Lower lobe of right lung (tissue), 2 donors: ENCODE measurements around the gene TMEM215. TPM values are rescaled to one million over a fixed set of nuclear protein-coding genes. Genes with fewer than 3 reads are reported as not detected.

ENCODE experiments used
- ATAC-seq, 2 donors: fragments of 200-7000 bp; cut with Tn5 transposase; one replicate each; pipeline ENCODE4 v1.9.1; 2020 to 2022; ENCODE audit warnings: mild to moderate bottlenecking in 2 of 2, moderate library complexity in 2 of 2
- DNase-seq: peaks from one replicate; pipeline ENCODE4 v3.0.0-alpha.2; 2020
- H3K27ac ChIP-seq: fragments of 200-600 bp; one replicate; pipeline ENCODE4 v1.8.0; 2022
- H3K27me3 ChIP-seq: fragments of 200-600 bp; one replicate; pipeline ENCODE4 v1.8.0; 2022; ENCODE audit warnings: low read depth
- H3K36me3 ChIP-seq: fragments of 200-600 bp; one replicate; pipeline ENCODE4 v1.8.0; 2022; ENCODE audit warnings: mild to moderate bottlenecking
- H3K4me1 ChIP-seq: fragments of 200-600 bp; one replicate; pipeline ENCODE4 v1.8.0; 2022
- H3K4me3 ChIP-seq: fragments of 200-600 bp; one replicate; pipeline ENCODE4 v1.8.0; 2022; ENCODE audit warnings: mild to moderate bottlenecking
- H3K9me3 ChIP-seq: fragments of 200-600 bp; one replicate; pipeline ENCODE4 v1.8.0; 2022
- CTCF ChIP-seq: fragments of 200-600 bp; IDR thresholded peaks from one replicate; pipeline ENCODE4 v1.8.0; 2022; ENCODE audit warnings: antibody characterized with exemption, mild to moderate bottlenecking
- intact Hi-C: fragments of 100-400 bp; cut with DNase I; formaldehyde crosslinking; loops from one replicate; pipeline ENCODE4 v1.11.0; 2022
- total RNA-seq: library from RNA; stranded (reverse); fragmentation: NEBNext Ultra II Directional; extraction: Animal tissue kit (Norgen Biotek cat#: 25700); gene quantifications from one replicate; pipeline ENCODE4 v1.2.1, GENCODE V29; 2021
- donor health status: DM: no; HTN: yes; CAD: no; lungs with severe emphysema.

TMEM215 gene
- total RNA-seq, 1 donor from 2014 or later, result 0.09 TPM

GRCh38 chr9:32742296-32742695 is 41.0 kb upstream of the TMEM215 start:
- no peak for TF ChIP-seq CTCF
- no peak for DNase-seq
- intact Hi-C loops, result no loop called here
- H3K4me1 ChIP-seq, result no peaks in the 10 kb centered on the region
- no peak overlapping the region for H3K27ac ChIP-seq
- H3K36me3 ChIP-seq, result no peaks in the 10 kb centered on the region
- no peak for ATAC-seq
- no peaks in the 10 kb centered on the region for H3K27me3 ChIP-seq
- H3K9me3 ChIP-seq, result no peaks in the 10 kb centered on the region
- no peak overlapping the region for H3K4me3 ChIP-seq

GRCh38 chr9:32748013-32748412 is 35.3 kb upstream of the TMEM215 start:
- Histone ChIP-seq H3K36me3 (no peaks in the 10 kb centered on the region), H3K9me3 (no peaks in the 10 kb centered on the region), H3K4me1 (no peaks in the 10 kb centered on the region), H3K27ac (no peak overlapping the region), H3K27me3 (no peaks in the 10 kb centered on the region), H3K4me3 (no peak overlapping the region)
- DNase-seq (no peak), ATAC-seq (no peak)
- intact Hi-C loops, result no loop called here
- no peak for TF ChIP-seq CTCF

GRCh38 chr9:32755730-32756129 is 27.6 kb upstream of the TMEM215 start:
- ATAC-seq (no peak), DNase-seq (no peak)
- Histone ChIP-seq H3K36me3 (no peaks in the 10 kb centered on the region), H3K27me3 (no peaks in the 10 kb centered on the region), H3K27ac (no peak overlapping the region), H3K9me3 (no peaks in the 10 kb centered on the region), H3K4me1 (no peaks in the 10 kb centered on the region), H3K4me3 (no peak overlapping the region)
- no peak for TF ChIP-seq CTCF
- intact Hi-C loops, result no loop called here

- no peak for TF ChIP-seq CTCF
- Histone ChIP-seq H3K27ac (no peak overlapping the region), H3K9me3 (no peaks in the 10 kb centered on the region), H3K4me1 (no peaks in the 10 kb centered on the region), H3K4me3 (no peak overlapping the region), H3K36me3 (no peaks in the 10 kb centered on the region), H3K27me3 (no peaks in the 10 kb centered on the region)
- ATAC-seq (no peak), DNase-seq (no peak)
- intact Hi-C loops, result no loop called here
Measured at GRCh38 chr9:32764139-32764538, 19.2 kb upstream of the TMEM215 start.

- intact Hi-C loops, result no loop called here
- H3K4me3 ChIP-seq, result no peak overlapping the region
- H3K27me3 ChIP-seq, result peaks cover 8% of the 10 kb centered on the region
- ATAC-seq (no peak), DNase-seq (no peak)
- no peak overlapping the region for H3K27ac ChIP-seq
- peaks cover 19% of the 10 kb centered on the region for H3K9me3 ChIP-seq
- no peaks in the 10 kb centered on the region for H3K36me3 ChIP-seq
- no peaks in the 10 kb centered on the region for H3K4me1 ChIP-seq
- no peak for TF ChIP-seq CTCF
Measured at GRCh38 chr9:32775283-32775682, 8.1 kb upstream of the TMEM215 start.

- Histone ChIP-seq H3K27ac (no peak overlapping the region), H3K9me3 (peaks cover 19% of the 10 kb centered on the region), H3K4me3 (no peak overlapping the region), H3K27me3 (peaks cover 16% of the 10 kb centered on the region), H3K4me1 (no peaks in the 10 kb centered on the region), H3K36me3 (no peaks in the 10 kb centered on the region)
- no peak for DNase-seq
- TF ChIP-seq CTCF, result no peak
- intact Hi-C loops, result no loop called here
- ATAC-seq, result no peak
Measured at GRCh38 chr9:32776201-32776600, 7.1 kb upstream of the TMEM215 start.
